ENCODE results near the gene ZBTB45. TPM values are rescaled to one million over a fixed set of nuclear protein-coding genes. Genes with fewer than 3 reads are reported as not detected.

Gene ZBTB45
- total and polyA plus RNA-seq, 9 of the 15 experiments (the other 6 are each of a cell fraction or from before 2014, with no cell fraction given), result 0.08 to 16.1 (median 1.8) TPM

DNA sequence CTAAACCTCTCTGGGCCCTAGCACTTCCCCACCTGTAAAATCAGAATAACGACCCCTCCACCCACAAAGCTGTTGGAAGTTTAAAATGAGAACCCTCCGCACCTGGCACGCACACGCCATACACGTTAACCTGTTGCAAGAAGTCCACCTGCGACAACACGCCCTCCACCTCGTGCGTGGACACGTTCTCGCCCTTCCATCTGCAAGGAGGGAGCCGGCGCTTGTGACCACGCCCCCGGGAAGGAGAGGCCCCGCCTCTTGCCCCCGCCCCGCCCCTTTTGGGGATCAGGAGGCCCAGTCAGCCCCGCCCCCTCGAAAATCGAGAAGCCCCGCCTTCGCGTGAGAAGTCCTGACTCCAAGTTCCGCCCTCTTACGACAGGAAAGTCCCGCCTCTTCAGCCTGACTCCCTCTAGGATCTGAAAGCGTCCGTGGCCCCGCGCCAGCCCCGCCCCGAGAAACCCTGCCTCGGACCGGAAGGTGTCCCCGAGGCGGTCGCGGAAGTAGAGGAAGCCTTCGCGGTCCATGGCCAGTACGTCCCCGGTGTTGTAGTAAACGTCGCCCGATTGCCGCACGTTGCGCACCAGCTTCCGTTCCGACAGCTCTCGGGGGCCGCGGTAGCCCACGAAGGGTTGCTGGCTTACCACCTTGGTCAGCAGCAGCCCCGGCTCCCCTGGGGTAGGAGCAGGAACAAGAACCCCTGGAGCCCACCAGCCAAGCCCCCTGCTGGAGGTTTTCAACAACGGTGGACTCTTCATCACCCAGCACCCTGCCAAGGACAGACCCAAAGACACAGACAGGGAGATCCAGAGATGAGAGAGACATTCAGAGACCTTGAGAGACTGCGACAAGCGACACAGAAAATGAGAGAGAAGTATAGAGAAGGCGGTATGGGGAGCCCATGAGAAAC, 20.3 kb downstream of the ZBTB45 start (continued):
- TF ChIP-seq, protein P1, sequence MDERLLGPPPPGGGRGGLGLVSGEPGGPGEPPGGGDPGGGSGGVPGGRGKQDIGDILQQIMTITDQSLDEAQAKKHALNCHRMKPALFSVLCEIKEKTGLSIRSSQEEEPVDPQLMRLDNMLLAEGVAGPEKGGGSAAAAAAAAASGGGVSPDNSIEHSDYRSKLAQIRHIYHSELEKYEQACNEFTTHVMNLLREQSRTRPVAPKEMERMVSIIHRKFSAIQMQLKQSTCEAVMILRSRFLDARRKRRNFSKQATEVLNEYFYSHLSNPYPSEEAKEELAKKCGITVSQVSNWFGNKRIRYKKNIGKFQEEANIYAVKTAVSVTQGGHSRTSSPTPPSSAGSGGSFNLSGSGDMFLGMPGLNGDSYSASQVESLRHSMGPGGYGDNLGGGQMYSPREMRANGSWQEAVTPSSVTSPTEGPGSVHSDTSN (CRISPR knock-in tag; IDR thresholded peaks at IDR 0.05; ENCODE audit: low read depth), result no peak
- TF ChIP-seq, protein P1 (tag; conservative IDR thresholded peaks at IDR 0.05; ENCODE audit: low read depth), result no peak
- TF ChIP-seq HIVEP1 (CRISPR knock-in tag; IDR thresholded peaks at IDR 0.05) (no peak), HOMEZ (CRISPR knock-in tag; IDR thresholded peaks at IDR 0.05) (no peak), NR2C2 (CRISPR knock-in tag; IDR thresholded peaks at IDR 0.05) (peak; percentile 91), NR2C2 (tag; IDR thresholded peaks at IDR 0.05) (peak; percentile 98), XRCC4 (IDR thresholded peaks at IDR 0.05; ENCODE audit: extremely low read depth, insufficient read depth, insufficient read length) (no peak), NFIX (CRISPR knock-in tag; IDR thresholded peaks at IDR 0.05; ENCODE audit: low read depth) (no peak), ZNF175 (CRISPR knock-in tag; IDR thresholded peaks at IDR 0.05; ENCODE audit: low read depth) (no peak), KLF10 (CRISPR knock-in tag; IDR thresholded peaks at IDR 0.05) (no peak), BCLAF1 (IDR thresholded peaks at IDR 0.05; ENCODE audit: borderline replicate concordance in 1 of 2, control insufficient read depth in 1 of 2, low read depth in 2 of 2, low read length in 1 of 2) (peak; percentile 47 to 95; a peak in 2 of 4 replicates), ZFP36 (IDR thresholded peaks at IDR 0.05; ENCODE audit: low read depth, low read length, partially characterized antibody) (peak; percentile 42), SREBF1 (IDR thresholded peaks at IDR 0.05; ENCODE audit: borderline replicate concordance, low read depth, low read length) (0 out of 2 replicates have a peak, but pooled peaks have one; percentile 57)
- TF ChIP-seq, protein P2, sequence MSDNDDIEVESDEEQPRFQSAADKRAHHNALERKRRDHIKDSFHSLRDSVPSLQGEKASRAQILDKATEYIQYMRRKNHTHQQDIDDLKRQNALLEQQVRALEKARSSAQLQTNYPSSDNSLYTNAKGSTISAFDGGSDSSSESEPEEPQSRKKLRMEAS (CRISPR knock-in tag; IDR thresholded peaks at IDR 0.05), result peak; percentile 85
- TF ChIP-seq, protein P3, sequence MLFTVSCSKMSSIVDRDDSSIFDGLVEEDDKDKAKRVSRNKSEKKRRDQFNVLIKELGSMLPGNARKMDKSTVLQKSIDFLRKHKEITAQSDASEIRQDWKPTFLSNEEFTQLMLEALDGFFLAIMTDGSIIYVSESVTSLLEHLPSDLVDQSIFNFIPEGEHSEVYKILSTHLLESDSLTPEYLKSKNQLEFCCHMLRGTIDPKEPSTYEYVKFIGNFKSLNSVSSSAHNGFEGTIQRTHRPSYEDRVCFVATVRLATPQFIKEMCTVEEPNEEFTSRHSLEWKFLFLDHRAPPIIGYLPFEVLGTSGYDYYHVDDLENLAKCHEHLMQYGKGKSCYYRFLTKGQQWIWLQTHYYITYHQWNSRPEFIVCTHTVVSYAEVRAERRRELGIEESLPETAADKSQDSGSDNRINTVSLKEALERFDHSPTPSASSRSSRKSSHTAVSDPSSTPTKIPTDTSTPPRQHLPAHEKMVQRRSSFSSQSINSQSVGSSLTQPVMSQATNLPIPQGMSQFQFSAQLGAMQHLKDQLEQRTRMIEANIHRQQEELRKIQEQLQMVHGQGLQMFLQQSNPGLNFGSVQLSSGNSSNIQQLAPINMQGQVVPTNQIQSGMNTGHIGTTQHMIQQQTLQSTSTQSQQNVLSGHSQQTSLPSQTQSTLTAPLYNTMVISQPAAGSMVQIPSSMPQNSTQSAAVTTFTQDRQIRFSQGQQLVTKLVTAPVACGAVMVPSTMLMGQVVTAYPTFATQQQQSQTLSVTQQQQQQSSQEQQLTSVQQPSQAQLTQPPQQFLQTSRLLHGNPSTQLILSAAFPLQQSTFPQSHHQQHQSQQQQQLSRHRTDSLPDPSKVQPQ (CRISPR knock-in tag; IDR thresholded peaks at IDR 0.05; ENCODE audit: borderline replicate concordance), result no peak

Data from K562 (cell line).